Superior temporal gyrus (tissue), 1 donor: ENCODE measurements around the gene SLITRK2.

ENCODE experiments used
- DNase-seq: peaks from one replicate; pipeline ENCODE4 v3.0.0-alpha.2; 2016; ENCODE audit errors: extremely low spot score

The SLITRK2 gene

GRCh38 chrX:145856181-145856580 lies 38.6 kb downstream of the SLITRK2 start:
- DNase-seq, result no peak

GRCh38 chrX:145861818-145862217 lies 44.2 kb downstream of the SLITRK2 start:
- DNase-seq, result no peak

- no peak for DNase-seq
These were observed 47.5 kb downstream of the SLITRK2 start for GRCh38 chrX:145865082-145865481.
